Parathyroid adenoma (tissue), 2 donors: ENCODE results near the gene ENDOD1.

ENCODE experiments used
- H2AFZ ChIP-seq: fragments of 300-600 bp; sonication (generic); one replicate; pipeline ENCODE4 v1.7.0; 2017; ENCODE audit warnings: antibody characterized with exemption, mild to moderate bottlenecking
- H3K27ac ChIP-seq: fragments of 300-600 bp; sonication (generic); one replicate; pipeline ENCODE4 v1.7.0; 2017
- H3K27me3 ChIP-seq: fragments of 300-600 bp; sonication (generic); one replicate; pipeline ENCODE4 v1.7.0; 2017; ENCODE audit warnings: low read length; ENCODE audit not compliant: control insufficient read depth, insufficient read depth
- H3K36me3 ChIP-seq: fragments of 300-600 bp; sonication (generic); one replicate; pipeline ENCODE4 v1.7.0; 2017; ENCODE audit warnings: low read length; ENCODE audit not compliant: control insufficient read depth, insufficient read depth
- H3K4me1 ChIP-seq: fragments of 300-600 bp; sonication (generic); one replicate; pipeline ENCODE4 v1.7.0; 2017; ENCODE audit warnings: control low read depth
- H3K4me2 ChIP-seq: fragments of 300-600 bp; sonication (generic); one replicate; pipeline ENCODE4 v1.7.0; 2017; ENCODE audit warnings: low read length
- H3K4me3 ChIP-seq: fragments of 300-600 bp; sonication (generic); one replicate; pipeline ENCODE4 v1.7.0; 2017; ENCODE audit warnings: low read depth, low read length
- H3K79me2 ChIP-seq: fragments of 300-600 bp; sonication (generic); one replicate; pipeline ENCODE4 v1.7.0; 2017; ENCODE audit warnings: control low read depth
- H3K9ac ChIP-seq: fragments of 300-600 bp; sonication (generic); one replicate; pipeline ENCODE4 v1.7.0; 2017; ENCODE audit warnings: mild to moderate bottlenecking
- H3K9me3 ChIP-seq: fragments of 300-600 bp; sonication (generic); one replicate; pipeline ENCODE4 v1.7.0; 2017; ENCODE audit warnings: low read length; ENCODE audit not compliant: control insufficient read depth
- TF ChIP-seq, protein P1 (sequence below): fragments of 300-600 bp; sonication (generic); IDR thresholded peaks from one replicate; pipeline ENCODE4 v1.7.0; 2017; ENCODE audit warnings: antibody characterized with exemption, mild to moderate bottlenecking
- donor health status: primary hyperparathyroidism.

Gene ENDOD1

GRCh38 chr11:95057959-95058358 is 31.7 kb upstream of the ENDOD1 start:
- no peaks in the 10 kb centered on the region for H3K27me3 ChIP-seq
- H3K36me3 ChIP-seq = no peaks in the 10 kb centered on the region
- TF ChIP-seq, protein P1, sequence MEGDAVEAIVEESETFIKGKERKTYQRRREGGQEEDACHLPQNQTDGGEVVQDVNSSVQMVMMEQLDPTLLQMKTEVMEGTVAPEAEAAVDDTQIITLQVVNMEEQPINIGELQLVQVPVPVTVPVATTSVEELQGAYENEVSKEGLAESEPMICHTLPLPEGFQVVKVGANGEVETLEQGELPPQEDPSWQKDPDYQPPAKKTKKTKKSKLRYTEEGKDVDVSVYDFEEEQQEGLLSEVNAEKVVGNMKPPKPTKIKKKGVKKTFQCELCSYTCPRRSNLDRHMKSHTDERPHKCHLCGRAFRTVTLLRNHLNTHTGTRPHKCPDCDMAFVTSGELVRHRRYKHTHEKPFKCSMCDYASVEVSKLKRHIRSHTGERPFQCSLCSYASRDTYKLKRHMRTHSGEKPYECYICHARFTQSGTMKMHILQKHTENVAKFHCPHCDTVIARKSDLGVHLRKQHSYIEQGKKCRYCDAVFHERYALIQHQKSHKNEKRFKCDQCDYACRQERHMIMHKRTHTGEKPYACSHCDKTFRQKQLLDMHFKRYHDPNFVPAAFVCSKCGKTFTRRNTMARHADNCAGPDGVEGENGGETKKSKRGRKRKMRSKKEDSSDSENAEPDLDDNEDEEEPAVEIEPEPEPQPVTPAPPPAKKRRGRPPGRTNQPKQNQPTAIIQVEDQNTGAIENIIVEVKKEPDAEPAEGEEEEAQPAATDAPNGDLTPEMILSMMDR = no peak
- no peak overlapping the region for H3K27ac ChIP-seq
- no peak overlapping the region for H3K4me3 ChIP-seq
- no peaks in the 10 kb centered on the region for H3K79me2 ChIP-seq
- H2AFZ ChIP-seq = no peak overlapping the region
- no peak overlapping the region for H3K4me2 ChIP-seq
- H3K9ac ChIP-seq = no peak overlapping the region
- no peaks in the 10 kb centered on the region for H3K4me1 ChIP-seq
- H3K9me3 ChIP-seq = no peaks in the 10 kb centered on the region

GRCh38 chr11:95058621-95059020 is 31.0 kb upstream of the ENDOD1 start:
- Histone ChIP-seq H3K36me3 (no peaks in the 10 kb centered on the region), H3K4me3 (no peak overlapping the region), H3K4me1 (no peaks in the 10 kb centered on the region), H3K4me2 (no peak overlapping the region), H3K27me3 (no peaks in the 10 kb centered on the region), H3K79me2 (no peaks in the 10 kb centered on the region), H3K27ac (no peak overlapping the region), H3K9me3 (no peaks in the 10 kb centered on the region), H3K9ac (no peak overlapping the region), H2AFZ (no peak overlapping the region)
- TF ChIP-seq, protein P1 = no peak

GRCh38 chr11:95059046-95059445 is 30.6 kb upstream of the ENDOD1 start:
- H3K36me3 ChIP-seq = no peaks in the 10 kb centered on the region
- no peaks in the 10 kb centered on the region for H3K79me2 ChIP-seq
- no peak overlapping the region for H3K9ac ChIP-seq
- H3K4me3 ChIP-seq = no peak overlapping the region
- TF ChIP-seq, protein P1 = no peak
- H2AFZ ChIP-seq = no peak overlapping the region
- no peaks in the 10 kb centered on the region for H3K27me3 ChIP-seq
- H3K27ac ChIP-seq = no peak overlapping the region
- H3K4me1 ChIP-seq = no peaks in the 10 kb centered on the region
- no peaks in the 10 kb centered on the region for H3K9me3 ChIP-seq
- no peak overlapping the region for H3K4me2 ChIP-seq

- H3K9ac ChIP-seq = no peak overlapping the region
- H2AFZ ChIP-seq = no peak overlapping the region
- no peak overlapping the region for H3K4me3 ChIP-seq
- no peaks in the 10 kb centered on the region for H3K27me3 ChIP-seq
- H3K36me3 ChIP-seq = no peaks in the 10 kb centered on the region
- TF ChIP-seq, protein P1 = no peak
- H3K4me1 ChIP-seq = no peaks in the 10 kb centered on the region
- H3K4me2 ChIP-seq = no peak overlapping the region
- no peaks in the 10 kb centered on the region for H3K9me3 ChIP-seq
- no peaks in the 10 kb centered on the region for H3K79me2 ChIP-seq
- H3K27ac ChIP-seq = no peak overlapping the region
Observed at GRCh38 chr11:95065336-95065735, 24.3 kb upstream of the ENDOD1 start.

DNA sequence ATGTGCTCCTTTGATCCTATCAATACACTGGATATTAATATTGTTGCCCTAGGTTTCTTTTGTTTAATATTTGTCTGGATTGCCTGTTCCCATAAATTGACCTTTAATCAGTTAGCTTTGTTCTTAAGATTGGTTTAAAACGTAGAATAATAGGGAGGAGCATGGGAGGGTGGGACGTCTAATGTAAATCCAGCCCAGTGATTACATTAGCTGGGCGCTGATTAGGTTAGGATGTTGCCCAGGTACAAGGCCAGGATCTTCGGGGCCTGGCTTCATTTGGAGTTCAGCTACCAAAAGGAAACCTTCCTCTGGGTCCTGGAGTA is 23.0 kb upstream of the ENDOD1 start, which contains the start of gene SRSF8:
TSS of gene SRSF8 (plus strand) at position 204 of the 323 bp plus-strand sequence. CDS start 308 bp downstream, outside the sequence.
- peak within 1 kb of the TSS; percentile 90 for H3K4me3 ChIP-seq
- peak within 1 kb of the TSS; percentile 83 for H3K4me2 ChIP-seq
- peak within 1 kb of the TSS; percentile 76 for H3K9ac ChIP-seq
- TF ChIP-seq, protein P1 = no peak
- H3K79me2 ChIP-seq = no peaks in the 10 kb centered on the region
- no peaks in the 10 kb centered on the region for H3K9me3 ChIP-seq
- no peaks in the 10 kb centered on the region for H3K27me3 ChIP-seq
- peak within 1 kb of the TSS; percentile 97 for H3K27ac ChIP-seq
- no peaks in the 10 kb centered on the region for H3K4me1 ChIP-seq
- H2AFZ ChIP-seq = peak within 1 kb of the TSS; percentile 93
- no peaks in the 10 kb centered on the region for H3K36me3 ChIP-seq
